Type B pancreatic cell (in vitro differentiated cells): ENCODE results near the gene CHD5. TPM values are rescaled to one million over a fixed set of nuclear protein-coding genes. Genes with fewer than 3 reads are reported as not detected.

Experiments used
- DNase-seq: peaks from one replicate; pipeline ENCODE4 v3.0.0; 2021; ENCODE audit warnings: mixed read lengths; ENCODE audit not compliant: unreplicated experiment; ENCODE audit errors: extremely low spot score
- H3K27ac Mint-ChIP-seq: 2 replicates; pipeline ENCODE4 v1.8.0; 2021; ENCODE audit warnings: mild to moderate bottlenecking, mixed read lengths
- H3K27me3 Mint-ChIP-seq: 2 replicates; pipeline ENCODE4 v1.8.0; 2021; ENCODE audit warnings: mixed read lengths
- H3K36me3 Mint-ChIP-seq: 2 replicates; pipeline ENCODE4 v1.8.0; 2021; ENCODE audit warnings: mixed read lengths
- H3K4me1 Mint-ChIP-seq: one replicate; pipeline ENCODE4 v1.8.0; 2021; ENCODE audit warnings: mixed read lengths; ENCODE audit not compliant: unreplicated experiment
- H3K4me3 Mint-ChIP-seq: 2 replicates; pipeline ENCODE4 v1.8.0; 2021; ENCODE audit warnings: mild to moderate bottlenecking, mixed read lengths
- H3K9me3 Mint-ChIP-seq: 2 replicates; pipeline ENCODE4 v1.8.0; 2021; ENCODE audit warnings: mixed read lengths
- CTCF ChIP-seq: fragments of 200-600 bp; sonication (generic); conservative IDR thresholded peaks from 2 replicates; pipeline ENCODE4 v1.5.0; 2021; ENCODE audit warnings: antibody characterized with exemption, mild to moderate bottlenecking
- total RNA-seq: library from RNA; stranded (reverse); gene quantifications from 2 replicates; pipeline ENCODE4 v1.2.1, GENCODE V29; 2021; ENCODE audit warnings: low replicate concordance

Gene CHD5
- total RNA-seq, 1 donor from 2014 or later: 0.70 TPM

- DNase-seq: no peak
- no peaks in the 10 kb centered on the region for H3K4me1 Mint-ChIP-seq
- peaks cover 15% of the 10 kb centered on the region for H3K27me3 Mint-ChIP-seq
- H3K9me3 Mint-ChIP-seq: peaks cover 7% of the 10 kb centered on the region
- TF ChIP-seq CTCF: no peak
- H3K36me3 Mint-ChIP-seq: no peaks in the 10 kb centered on the region
- H3K27ac Mint-ChIP-seq: no peak overlapping the region
- no peak overlapping the region for H3K4me3 Mint-ChIP-seq
These were observed 63.1 kb downstream of the CHD5 start for GRCh38 chr1:6117064-6117463.

- Mint-ChIP-seq H3K27ac (no peak overlapping the region), H3K27me3 (peaks cover 17% of the 10 kb centered on the region), H3K4me3 (no peak overlapping the region), H3K36me3 (no peaks in the 10 kb centered on the region), H3K9me3 (peaks cover 7% of the 10 kb centered on the region), H3K4me1 (no peaks in the 10 kb centered on the region)
- no peak for DNase-seq
- TF ChIP-seq CTCF: no peak
These were observed 64.0 kb downstream of the CHD5 start for GRCh38 chr1:6116137-6116536.

GRCh38 chr1:6113745-6114144, 66.4 kb downstream of the CHD5 start:
- H3K4me3 Mint-ChIP-seq: no peak overlapping the region

GRCh38 chr1:6113116-6113515, 67.0 kb downstream of the CHD5 start:
- Mint-ChIP-seq H3K27ac (no peak overlapping the region), H3K4me3 (no peak overlapping the region), H3K4me1 (no peaks in the 10 kb centered on the region), H3K36me3 (no peaks in the 10 kb centered on the region), H3K9me3 (peaks cover 7% of the 10 kb centered on the region), H3K27me3 (peaks cover 24% of the 10 kb centered on the region)
- no peak for TF ChIP-seq CTCF
- DNase-seq: no peak

More at GRCh38 chr1:6113745-6114144, 66.4 kb downstream of the CHD5 start:
- Mint-ChIP-seq H3K27me3 (peaks cover 24% of the 10 kb centered on the region), H3K9me3 (peaks cover 7% of the 10 kb centered on the region), H3K27ac (no peak overlapping the region), H3K4me1 (no peaks in the 10 kb centered on the region), H3K36me3 (no peaks in the 10 kb centered on the region)
- TF ChIP-seq CTCF: no peak
- no peak for DNase-seq

GRCh38 chr1:6112690-6113005, 67.5 kb downstream of the CHD5 start:
- Mint-ChIP-seq H3K36me3 (no peaks in the 10 kb centered on the region), H3K4me1 (no peaks in the 10 kb centered on the region), H3K27ac (no peak overlapping the region), H3K4me3 (no peak overlapping the region), H3K27me3 (peaks cover 24% of the 10 kb centered on the region), H3K9me3 (peaks cover 7% of the 10 kb centered on the region)
- TF ChIP-seq CTCF: no peak
- DNase-seq: no peak

GRCh38 chr1:6111991-6112689, 68.0 kb downstream of the CHD5 start:
- TF ChIP-seq CTCF: no peak
- peaks cover 23% of the 10 kb centered on the region for H3K27me3 Mint-ChIP-seq
- peaks cover 7% of the 10 kb centered on the region for H3K9me3 Mint-ChIP-seq
- H3K4me3 Mint-ChIP-seq: no peak overlapping the region
- DNase-seq: no peak
- H3K27ac Mint-ChIP-seq: no peak overlapping the region
- no peaks in the 10 kb centered on the region for H3K36me3 Mint-ChIP-seq
- no peaks in the 10 kb centered on the region for H3K4me1 Mint-ChIP-seq
